Activated CD4-positive, CD25-positive, alpha-beta regulatory T cell treated with anti-CD3 and anti-CD28 coated beads, Interleukin-2, amount 50 U/mL, for 24 hours (primary cell): ENCODE measurements around the gene PREX1.
A peak's percentile ranks its signal among the peaks of the same experiment; 100 is the strongest.
"Not testable (repeated sequence)": the region's sequence is repeated elsewhere in the genome, so short reads cannot be mapped to it uniquely, and the experiment has no call there.

Experiments used
- ATAC-seq, 2 donors: fragments of 150-1000 bp; cut with Tn5 transposase; one replicate each; pipeline ENCODE4 v1.10.0; 2021; ENCODE audit warnings: mild to moderate bottlenecking in 1 of 2, moderate library complexity in 1 of 2

The PREX1 gene

DNA sequence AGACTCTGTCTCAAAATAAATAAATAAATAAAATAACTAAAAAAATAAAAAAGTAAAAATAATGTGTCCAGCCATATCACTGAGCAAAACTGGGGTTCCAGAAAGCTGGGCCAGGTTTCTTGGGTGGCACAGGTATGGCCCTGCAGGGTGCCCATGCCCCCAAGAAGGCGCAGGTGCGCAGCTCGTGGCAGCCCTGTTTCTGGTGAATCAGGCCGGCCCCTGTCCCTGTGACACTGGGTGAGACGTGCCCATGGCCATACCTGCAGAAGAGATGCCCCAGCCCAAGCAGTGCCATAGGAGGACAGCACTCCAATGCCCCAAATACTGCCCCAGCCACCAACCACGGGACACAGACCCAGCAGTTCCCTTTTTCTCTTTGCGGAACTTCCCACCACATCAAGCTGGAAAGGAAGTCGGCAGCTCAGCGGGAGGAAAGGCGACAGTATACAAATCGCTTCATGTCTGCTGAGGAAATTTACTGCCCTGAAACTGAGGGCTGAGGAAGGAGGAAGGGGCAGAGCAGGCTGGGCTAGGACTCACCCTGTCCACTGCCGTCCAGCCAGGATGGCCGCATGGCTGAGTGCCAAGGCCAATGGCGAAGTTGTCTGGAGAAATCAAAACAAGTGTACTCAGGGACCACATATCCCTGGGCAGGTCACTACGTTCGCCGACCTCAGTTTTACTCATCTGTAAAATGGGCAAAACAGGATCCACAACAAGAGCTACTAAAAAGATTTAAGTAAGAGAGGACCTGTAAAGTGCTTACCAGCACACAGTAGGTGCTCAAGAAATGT is 55.4 kb downstream of the PREX1 start:
- ATAC-seq = no peak

DNA sequence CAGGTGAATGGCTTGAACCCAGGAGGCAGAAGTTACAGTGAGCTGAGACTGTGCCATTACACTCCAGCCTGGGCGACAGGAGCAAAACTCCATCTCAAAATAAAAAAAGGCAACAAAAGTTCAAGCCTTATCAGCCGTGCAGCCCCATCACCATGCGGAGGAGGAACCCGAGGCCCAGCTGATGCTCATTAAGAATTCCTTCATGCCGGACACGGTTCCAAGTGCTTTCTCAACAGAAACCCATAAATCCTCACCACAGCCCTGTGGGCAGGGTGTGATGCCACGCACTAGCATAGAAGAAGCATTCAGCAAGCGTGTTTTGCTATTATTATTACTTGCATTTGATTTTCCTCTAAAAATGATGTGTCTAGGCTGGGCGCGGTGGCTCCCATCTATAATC is 56.3 kb downstream of the PREX1 start:
- ATAC-seq = no peak

DNA sequence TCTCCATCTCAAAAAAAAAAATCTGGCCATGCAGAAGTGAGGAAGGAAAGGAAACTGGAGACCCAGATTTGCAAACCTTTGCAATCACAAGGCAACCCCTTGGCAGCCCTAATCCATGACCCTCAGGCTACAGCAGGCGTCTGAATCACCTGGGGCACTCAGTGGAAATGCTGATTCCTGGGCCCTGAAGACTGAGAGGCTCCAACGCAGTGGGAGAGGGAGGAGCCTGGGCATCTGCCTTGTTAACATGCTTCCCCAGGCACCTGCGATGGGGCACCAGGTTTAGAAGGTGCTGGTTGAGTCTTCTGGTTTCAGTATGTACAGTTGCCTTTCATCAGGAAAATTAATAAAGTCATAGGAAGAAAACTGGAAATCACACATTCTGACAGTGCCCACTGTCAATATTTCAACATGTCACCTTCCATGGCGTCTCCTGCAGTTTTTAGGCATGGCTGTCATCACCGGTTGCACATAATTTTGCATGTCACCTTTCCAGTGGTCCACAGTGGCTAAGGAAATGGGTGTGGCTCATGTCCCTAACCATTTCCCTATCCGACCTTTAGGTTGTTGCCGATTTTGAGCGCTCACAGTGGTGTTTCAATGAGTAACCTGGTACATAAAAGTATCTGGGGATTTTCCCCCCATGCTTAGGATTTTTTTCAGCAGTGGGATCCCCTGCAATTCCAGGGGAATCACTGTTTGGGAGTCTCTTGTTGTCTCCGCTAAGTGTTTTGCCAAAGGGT is 56.9 kb downstream of the PREX1 start:
- ATAC-seq = no peak

DNA sequence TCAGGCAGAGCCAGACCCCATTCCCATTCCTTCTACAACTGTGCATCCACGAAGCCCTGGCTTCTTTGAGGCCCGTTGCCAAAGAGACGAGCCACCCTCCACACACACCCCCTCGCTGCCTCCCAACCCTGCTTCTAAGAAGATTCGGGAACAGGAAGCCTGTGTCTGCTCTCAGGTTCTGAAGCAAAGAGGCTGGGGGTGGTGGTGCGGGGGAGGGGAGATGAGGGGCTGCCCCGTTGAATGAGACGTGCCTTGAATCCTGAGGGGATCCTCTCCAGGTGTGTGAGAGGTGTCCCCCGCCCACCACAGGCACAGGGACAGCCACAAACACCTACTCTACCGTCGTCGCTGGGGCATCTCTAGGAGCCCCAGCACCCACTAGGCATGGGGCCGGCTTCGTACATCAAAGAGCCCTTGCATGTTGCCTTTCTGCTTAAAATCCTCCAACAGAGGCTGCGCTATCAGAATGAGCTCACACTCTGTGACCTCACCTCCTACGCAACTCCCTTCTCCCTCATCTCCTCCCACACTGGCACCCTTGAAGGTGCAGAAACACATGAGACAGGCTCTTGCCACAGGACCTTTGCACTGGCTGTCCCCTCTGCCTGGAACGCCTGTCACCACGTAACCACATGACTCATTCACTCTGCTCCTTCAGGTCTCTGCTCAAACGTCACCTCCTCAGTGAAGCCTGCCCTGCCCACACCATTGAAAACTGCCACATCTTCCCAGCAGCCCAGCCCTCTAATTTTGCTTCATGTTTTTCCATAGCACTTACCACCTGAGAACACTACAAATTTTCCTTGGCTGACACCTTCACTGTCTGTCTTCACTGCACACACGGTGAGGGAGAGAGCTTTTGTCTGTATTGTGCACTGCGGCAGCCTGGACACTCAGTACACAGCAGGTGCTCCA is 58.5 kb downstream of the PREX1 start:
- peak; percentile 94 to 98 for ATAC-seq

- ATAC-seq = peak; percentile 3 to 9
These were observed 60.5 kb downstream of the PREX1 start for GRCh38 chr20:48766961-48767960.

- no peak for ATAC-seq
These were observed 61.6 kb downstream of the PREX1 start for GRCh38 chr20:48766205-48766604.

DNA sequence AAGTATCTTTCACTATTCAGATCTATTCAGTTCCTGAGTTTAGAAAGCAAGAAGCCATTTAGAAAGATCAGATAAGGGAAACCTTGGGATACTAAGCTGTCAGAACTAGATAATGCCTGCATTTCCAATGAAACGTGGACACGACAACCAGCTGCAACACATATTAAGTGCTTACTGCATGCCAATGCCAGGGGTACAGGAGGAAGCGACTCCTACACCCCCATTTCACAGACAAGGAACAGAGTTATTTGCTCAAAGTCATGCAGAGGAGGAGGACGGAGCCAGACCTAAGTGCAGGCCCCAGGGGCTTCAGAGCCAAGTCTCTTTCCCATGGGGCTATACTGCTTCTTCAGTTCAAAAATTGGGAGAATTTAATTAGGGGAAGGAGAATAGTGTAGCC is 62.4 kb downstream of the PREX1 start:
- no peak for ATAC-seq

GRCh38 chr20:48763216-48763914 is 64.4 kb downstream of the PREX1 start:
- ATAC-seq = no peak

DNA sequence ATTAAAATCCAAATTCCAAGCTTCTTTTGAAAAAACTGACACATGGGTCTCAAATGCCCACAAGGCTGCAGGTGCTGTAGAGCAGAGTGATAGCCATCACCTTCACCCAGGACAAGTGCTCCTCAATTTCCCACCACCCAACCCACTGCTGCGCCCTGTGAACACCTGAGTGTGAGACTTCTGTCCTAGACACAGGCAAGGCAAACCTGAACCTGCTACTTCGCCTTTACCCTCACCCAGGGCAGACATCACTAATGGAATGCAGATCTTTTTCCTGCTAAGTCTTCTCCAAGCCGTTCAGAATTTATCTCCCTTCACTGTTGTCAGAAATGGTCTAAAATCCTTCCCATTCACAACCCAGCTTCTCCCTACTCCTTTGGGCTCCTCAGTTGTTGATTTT is 65.9 kb downstream of the PREX1 start:
- ATAC-seq = no peak

- no peak for ATAC-seq
These were observed 66.6 kb downstream of the PREX1 start for GRCh38 chr20:48761023-48761785.

DNA sequence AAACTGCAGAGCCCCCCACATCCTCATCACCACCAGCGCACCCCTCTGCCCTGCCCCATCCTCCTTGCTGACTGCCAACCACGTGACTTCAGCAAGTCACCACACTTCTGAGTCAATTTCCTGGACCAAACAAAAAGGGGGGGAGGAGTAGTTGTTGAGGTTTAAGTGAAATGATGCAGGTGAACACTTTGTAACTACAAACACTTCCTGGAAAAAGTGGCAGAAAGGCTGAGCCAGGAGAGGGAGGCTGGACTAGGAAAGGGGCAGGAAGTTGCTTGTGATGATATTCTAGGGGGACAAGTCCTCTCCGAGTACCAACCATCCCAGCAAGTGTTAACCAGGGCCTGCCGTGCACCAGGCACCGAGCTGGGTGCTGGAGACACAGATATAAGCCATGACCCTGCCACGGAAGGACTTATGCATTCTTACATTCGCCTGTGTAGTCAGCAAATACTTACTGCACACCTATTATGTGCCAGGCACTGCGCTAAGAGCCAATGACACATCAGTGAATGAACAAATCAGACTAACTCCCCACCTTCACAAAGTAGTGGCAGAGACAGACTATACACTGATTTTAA is 67.3 kb downstream of the PREX1 start:
- peak; percentile 85 to 87 for ATAC-seq

DNA sequence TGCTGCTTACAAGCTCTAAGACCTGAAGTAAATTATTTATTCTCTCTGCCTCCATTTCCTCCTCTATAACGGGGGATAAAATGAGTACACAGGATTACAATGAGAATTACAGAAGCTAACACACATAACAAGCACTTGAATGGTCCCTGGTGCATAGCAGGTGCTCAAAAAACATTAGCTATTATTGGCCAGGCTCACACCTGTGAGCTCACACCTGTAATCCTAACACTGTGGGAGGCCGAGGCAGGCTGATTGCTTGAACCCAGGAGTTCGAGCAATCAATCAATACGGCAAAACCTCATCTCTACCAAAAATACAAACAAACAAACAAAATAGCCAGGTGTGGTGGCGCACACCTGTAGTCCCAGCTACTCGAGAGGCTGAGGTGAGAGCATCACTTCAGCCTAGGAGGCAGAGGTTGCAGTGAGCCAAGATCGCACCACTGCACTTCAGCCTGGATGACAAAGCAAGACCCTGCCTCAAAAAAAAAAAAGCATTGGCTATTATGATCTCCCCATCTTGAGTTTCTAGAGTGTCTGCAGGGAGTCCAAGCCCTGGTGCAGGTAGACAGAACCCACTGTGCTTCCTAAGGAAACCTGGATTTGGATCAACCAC is 68.1 kb downstream of the PREX1 start:
- ATAC-seq = no peak

DNA sequence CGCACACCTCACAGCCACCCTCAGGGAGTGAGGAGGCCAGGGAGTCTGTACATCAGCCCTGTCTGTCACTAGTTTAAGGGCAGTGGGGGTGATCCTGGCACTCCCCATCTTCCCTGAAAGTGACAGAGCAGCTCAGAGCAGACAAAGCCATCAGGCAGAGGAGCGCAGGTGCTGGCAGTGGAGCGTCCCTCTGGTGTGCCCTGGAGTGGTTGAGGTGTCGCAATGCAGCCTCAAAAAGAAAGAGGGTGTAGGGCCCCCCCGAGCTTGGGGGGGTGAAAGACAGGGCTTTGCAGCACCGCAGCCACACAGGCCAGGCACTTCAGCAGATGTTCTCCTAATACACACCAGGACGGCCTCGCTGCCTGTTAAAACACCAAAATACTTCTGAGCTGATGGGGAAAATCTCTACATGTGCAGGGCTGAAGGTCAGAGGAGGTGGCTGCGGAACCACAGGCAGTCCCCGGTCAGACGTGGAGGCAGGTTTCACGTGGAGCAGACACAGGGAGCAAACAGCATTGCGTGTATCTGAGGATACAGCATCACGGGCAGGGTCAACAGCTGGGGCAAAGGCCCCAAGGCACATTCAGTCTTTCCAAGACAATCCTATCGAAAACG is 69.5 kb downstream of the PREX1 start:
- no peak for ATAC-seq

DNA sequence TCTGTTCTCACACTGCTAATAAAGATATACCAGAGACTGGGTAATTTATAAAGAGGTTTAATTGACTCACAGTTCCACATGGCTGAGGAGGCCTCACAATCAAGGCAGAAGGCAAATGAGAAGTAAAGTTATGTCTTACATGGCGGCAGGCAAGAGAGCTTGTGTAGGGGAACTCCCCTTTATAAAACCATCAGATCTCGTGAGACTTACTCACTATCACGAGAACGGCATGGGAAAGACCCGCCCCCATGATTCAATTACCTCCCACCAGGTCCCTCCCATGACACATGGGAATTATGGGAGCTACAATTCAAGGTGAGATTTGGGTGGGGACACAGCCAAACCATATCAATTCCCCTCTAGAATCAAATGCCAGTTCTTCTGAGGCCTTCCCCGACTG is 71.0 kb downstream of the PREX1 start:
- not testable (repeated sequence) for ATAC-seq

DNA sequence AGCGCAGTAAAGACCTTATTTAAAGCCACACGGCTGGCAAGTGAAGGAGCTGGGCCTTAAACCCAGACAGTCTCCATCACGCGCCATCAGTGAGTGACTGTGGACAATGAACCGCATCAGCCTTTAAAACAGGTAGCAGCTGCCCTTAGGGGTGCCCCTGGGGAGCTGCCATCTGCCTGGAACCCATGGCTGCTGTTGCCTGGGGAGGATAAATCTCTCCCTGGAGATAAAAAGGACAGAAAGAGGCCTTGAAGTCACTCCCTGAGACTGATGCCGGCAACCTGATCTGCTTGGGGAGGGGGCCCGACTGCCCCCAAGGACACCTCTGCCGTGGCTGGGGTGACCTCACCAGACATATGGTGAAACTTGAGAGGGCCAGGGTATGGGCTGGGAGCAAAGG is 73.5 kb downstream of the PREX1 start:
- ATAC-seq = no peak

DNA sequence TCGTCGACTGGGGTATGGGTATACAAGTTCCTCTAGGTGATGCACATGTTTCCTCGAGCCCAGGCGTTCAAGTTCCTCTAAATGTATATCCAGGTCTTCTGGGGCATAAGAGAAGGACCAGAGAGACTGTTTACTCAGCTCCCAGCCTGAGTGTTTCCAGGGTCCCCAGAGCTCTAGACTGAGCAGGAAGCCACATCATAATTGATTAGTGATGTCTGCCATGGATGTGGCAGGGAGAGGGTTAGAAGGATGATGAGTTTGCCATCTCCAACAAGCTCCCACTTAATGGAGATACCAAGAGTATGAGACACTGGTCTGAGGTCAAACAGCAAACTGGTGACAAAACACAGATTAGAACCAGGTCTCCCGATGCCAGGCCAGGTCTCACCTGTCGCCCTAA is 74.8 kb downstream of the PREX1 start:
- ATAC-seq = no peak

- no peak for ATAC-seq
These were observed 75.9 kb downstream of the PREX1 start for GRCh38 chr20:48751871-48752270.

GRCh38 chr20:48750941-48751635 is 76.7 kb downstream of the PREX1 start:
- peak; percentile 53 to 63 for ATAC-seq
